HepG2 (cell line): ENCODE data around the gene OR6X1. TPM values are rescaled to one million over a fixed set of nuclear protein-coding genes. Genes with fewer than 3 reads are reported as not detected.

Experiments used
- ATAC-seq: fragments of 200-7000 bp; cut with Tn5 transposase; 3 replicates; pipeline ENCODE4 v1.9.1; 2020; ENCODE audit warnings: mild to moderate bottlenecking, moderate library complexity
- BruUV-seq: library from RNA; stranded (reverse); fragments of 400-500 nt; replicated peaks from 2 replicates; lab custom pipeline; 2021; lab: Mats Ljungman, UMichigan
- CTCF ChIA-PET: fragments of 300-600 bp; formaldehyde crosslinking; extraction: SDS; loops from one replicate; lab custom pipeline; 2021; ENCODE audit warnings: low total read pairs, inconsistent platforms, low intra/inter-chr PET ratio; lab: Yijun Ruan, JAX
- POLR2A ChIA-PET: fragments of 350-600 bp; sonication (Branson Sonifier 250); formaldehyde crosslinking; loops from one replicate; lab custom pipeline; 2020; ENCODE audit warnings: antibody characterized with exemption, inconsistent platforms; lab: Yijun Ruan, JAX
- DNase-seq: peaks from one replicate; pipeline ENCODE4 v3.0.0-alpha.2; 2015; ENCODE audit warnings: low spot score
- FAIRE-seq: peaks from 3 replicates; lab custom pipeline; 2011; peaks lifted over from hg19 to GRCh38; lab: Jason Lieb, UNC
- H2AFZ ChIP-seq: one replicate; pipeline ENCODE4 v1.6.1; 2011; ENCODE audit warnings: low read length, inconsistent platforms
- H3K27ac ChIP-seq: fragments of 300-600 bp; 3 replicates; pipeline ENCODE4 v1.8.0; 2011; ENCODE audit warnings: mixed run types, mild to moderate bottlenecking, mixed read lengths, low read length, inconsistent platforms; ENCODE audit not compliant: insufficient read depth; ENCODE audit errors: extremely low read length
- H3K27me3 ChIP-seq, 2 experiments: fragments of 200-600 bp in 1 of 2; 2 replicates in 1 of 2; 3 replicates in 1 of 2; pipeline versions ENCODE4 v1.6.0 to v1.8.0; 2011; ENCODE audit warnings: low read length in 2 of 2, mild to moderate bottlenecking in 2 of 2, moderate library complexity in 2 of 2, inconsistent platforms in 1 of 2; ENCODE audit not compliant: insufficient read depth in 2 of 2, control insufficient read depth in 1 of 2
- H3K36me3 ChIP-seq, 2 experiments: fragments of 200-600 bp in 1 of 2; replicated peaks in 1 of 2; 2 replicates in 1 of 2; 3 replicates in 1 of 2; pipeline versions ENCODE4 v1.5.1 to v1.8.0; 2011; ENCODE audit warnings: low read length in 2 of 2, inconsistent platforms in 1 of 2; ENCODE audit not compliant: insufficient read depth in 2 of 2, control insufficient read depth in 1 of 2
- H3K4me1 ChIP-seq: 2 replicates; pipeline ENCODE4 v1.5.1; 2012; ENCODE audit warnings: low read length, inconsistent platforms; ENCODE audit not compliant: insufficient read depth
- H3K4me2 ChIP-seq: 2 replicates; pipeline ENCODE4 v1.6.0; 2011; ENCODE audit warnings: low read depth, low read length, inconsistent platforms
- H3K4me3 ChIP-seq, 3 experiments: fragments of 200-600 bp in 1 of 3; sonication (generic), shearing (Covaris generic) in 1 of 3; replicated peaks in 1 of 3; 2 replicates each; pipeline ENCODE4 v1.5.1; 2011 to 2016; ENCODE audit warnings: low read length in 3 of 3, inconsistent platforms in 2 of 3, low read depth in 2 of 3, mild to moderate bottlenecking in 2 of 3, control low read depth in 1 of 3, mixed read lengths in 1 of 3; ENCODE audit not compliant: insufficient read depth in 1 of 3
- H3K79me2 ChIP-seq: one replicate; pipeline ENCODE4 v1.6.1; 2011; ENCODE audit warnings: low read length, inconsistent platforms; ENCODE audit not compliant: insufficient read depth
- H3K9ac ChIP-seq: 2 replicates; pipeline ENCODE4 v1.6.0; 2011; ENCODE audit warnings: mild to moderate bottlenecking, low read depth, low read length, inconsistent platforms; ENCODE audit not compliant: insufficient read depth
- H3K9me3 ChIP-seq: 2 replicates; pipeline ENCODE4 v1.5.1; 2012; ENCODE audit warnings: mild to moderate bottlenecking, low read length
- H4K20me1 ChIP-seq: 2 replicates; pipeline ENCODE4 v1.6.0; 2011; ENCODE audit warnings: inconsistent platforms, mild to moderate bottlenecking, low read length, moderate library complexity; ENCODE audit not compliant: insufficient read depth
- KDM2A ChIP-seq: sonication (generic); formaldehyde crosslinking; IDR thresholded peaks from 2 replicates; pipeline ENCODE4 v1.4.0; 2020; ENCODE audit warnings: low read depth, missing genetic modification reagents, borderline replicate concordance
- PTBP1 ChIP-seq: fragments of 200-400 bp; formaldehyde crosslinking; IDR thresholded peaks from 2 replicates; pipeline ENCODE4 v1.6.1; 2018; ENCODE audit warnings: low read length, low read depth; ENCODE audit not compliant: poor library complexity, severe bottlenecking
- RAD21 ChIP-seq: fragments of 450-650 bp; formaldehyde crosslinking; IDR thresholded peaks from 2 replicates; pipeline ENCODE4 v1.5.0; 2020; ENCODE audit warnings: mild to moderate bottlenecking
- SMC3 ChIP-seq: IDR thresholded peaks from 2 replicates; pipeline ENCODE4 v1.6.1; 2011; ENCODE audit warnings: low read length, improper control_type of control experiment
- STAG1 ChIP-seq: sonication (generic); formaldehyde crosslinking; IDR thresholded peaks from 2 replicates; pipeline ENCODE4 v1.4.0; 2020; ENCODE audit warnings: missing genetic modification reagents
- TBX2 ChIP-seq: sonication (generic); formaldehyde crosslinking; IDR thresholded peaks from 2 replicates; pipeline ENCODE4 v1.5.0; 2020; ENCODE audit warnings: missing genetic modification reagents, mild to moderate bottlenecking, borderline replicate concordance
- TCF7L2 ChIP-seq: IDR thresholded peaks from 2 replicates; pipeline ENCODE4 v1.6.1; 2011; ENCODE audit warnings: mild to moderate bottlenecking, low read depth, low read length, moderate library complexity
- ZNF883 ChIP-seq: sonication (generic); formaldehyde crosslinking; IDR thresholded peaks from 2 replicates; pipeline ENCODE4 v1.5.1; 2020; ENCODE audit warnings: mild to moderate bottlenecking, missing genetic modification reagents; ENCODE audit errors: not compliant biosample characterization
- WGBS: methylation state at CpG from one replicate; pipeline ENCODE4 v1.1.6; 2017; ENCODE audit warnings: low lambda C conversion rate; 5-methylcytosine and 5-hydroxymethylcytosine counted together
- in situ Hi-C: cut with HindIII; loops from 2 replicates; pipeline ENCODE4 v1.10.0; 2017; ENCODE audit warnings: low pct_unique_long_range_greater_than_20kb; ENCODE audit not compliant: extremely low pct_ligation_motif_present
- intact Hi-C: fragments of 100-400 bp; cut with micrococcal nuclease; formaldehyde crosslinking; loops from one replicate; pipeline ENCODE4 v1.10.0; 2022; ENCODE audit not compliant: unreplicated experiment
- polyA plus RNA-seq, 8 experiments: library from polyadenylated mRNA; depleted of rRNA in 3 of 8; stranded (reverse) in 7 of 8; unstranded in 1 of 8; fragments of >200 nt; fragmentation: Illumina TruSeq in 4 of 8; extraction: Trizol in 4 of 8; gene quantifications; 2 replicates each; pipeline versions ENCODE4 v1.2.1 to v1.2.3, GENCODE V29; 2011 to 2016; ENCODE audit warnings: low read depth in 4 of 8, missing spikeins in 1 of 8, mixed read lengths in 1 of 8; ENCODE audit not compliant: insufficient read depth in 1 of 8
- total RNA-seq, 5 experiments: library from RNA; depleted of rRNA; stranded (reverse); fragments of >200 nt; fragmentation: Illumina TruSeq; extraction: Trizol; gene quantifications; 2 replicates each; pipeline ENCODE4 v1.2.3, GENCODE V29; 2016; ENCODE audit warnings: low read depth in 1 of 5
- TF ChIP-seq, protein P1 (sequence below): sonication (generic); formaldehyde crosslinking; IDR thresholded peaks from 2 replicates; pipeline ENCODE4 v1.4.0; 2020; ENCODE audit warnings: mild to moderate bottlenecking, missing genetic modification reagents
- TF ChIP-seq, protein P2 (sequence below): sonication (generic); formaldehyde crosslinking; IDR thresholded peaks from 2 replicates; pipeline ENCODE4 v1.5.0; 2020; ENCODE audit warnings: mild to moderate bottlenecking, missing genetic modification reagents, moderate library complexity

The OR6X1 gene
- total and polyA plus RNA-seq, 2 of the 13 experiments (the other 11 are each of a cell fraction or from before 2014, with no cell fraction given) = not detected

DNA sequence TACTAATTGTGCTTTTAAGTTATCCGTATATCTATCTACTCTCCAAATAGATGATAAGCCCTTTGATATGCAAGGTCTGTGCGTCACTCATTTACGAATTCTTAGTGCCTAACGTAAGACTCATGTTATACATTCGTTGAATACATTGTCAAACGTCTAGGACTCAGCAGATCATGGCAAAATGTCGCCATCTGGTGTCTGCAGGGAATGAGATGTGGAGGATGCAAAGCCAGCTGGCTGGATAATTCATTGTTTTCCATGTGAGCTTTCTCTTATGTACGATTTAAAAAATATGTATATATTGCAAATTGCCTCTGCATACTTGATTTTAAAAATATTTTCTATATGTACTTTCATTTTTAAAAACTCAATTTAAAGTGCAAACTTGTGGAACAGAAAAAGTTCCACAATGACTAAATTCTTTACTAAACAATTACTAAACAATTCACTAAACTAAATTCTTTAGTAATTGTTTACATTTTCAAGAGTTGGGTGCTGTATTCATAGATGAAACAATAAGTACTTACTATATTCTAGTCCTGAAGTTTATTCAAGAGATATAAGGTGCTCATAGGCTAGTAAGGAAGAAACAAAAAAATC lies 46.6 kb downstream of the OR6X1 start:
- Histone ChIP-seq H3K27ac (no peak overlapping the region), H2AFZ (no peak overlapping the region), H3K4me1 (no peaks in the 10 kb centered on the region), H4K20me1 (no peaks in the 10 kb centered on the region), H3K9me3 (no peaks in the 10 kb centered on the region), H3K4me3 (no peak overlapping the region), H3K79me2 (no peaks in the 10 kb centered on the region), H3K36me3 (no peaks in the 10 kb centered on the region), H3K27me3 (no peaks in the 10 kb centered on the region; a peak in 1 of 5 replicates), H3K4me2 (no peak overlapping the region), H3K9ac (no peak overlapping the region)
- intact Hi-C loops (loop anchor here (1.0 kb wide), 2 partner anchors 66 to 127 kb away; no protein-coding TSS in a partner anchor), in situ Hi-C loops (loop anchor here (5.0 kb wide), 2 partner anchors 65 to 120 kb away; no protein-coding TSS in a partner anchor)
- POLR2A ChIA-PET = no interaction called here
- CTCF ChIA-PET = interaction anchor here (0.8 to 1.8 kb wide), 2 partner anchors 67 to 127 kb away, joined by 9 to 35 read pairs; no protein-coding TSS in a partner anchor
- peak; percentile 42 for DNase-seq
- peak; percentile 81 for ATAC-seq
- 1% methylated on average over 8 of the region's 8 CpGs for WGBS
- no TSS peak for BruUV-seq
- peak; percentile 74 for FAIRE-seq
- TF ChIP-seq SMC3 (peak; percentile 80), ZNF883 (no peak), TBX2 (CRISPR knock-in tag) (no peak), RAD21 (CRISPR knock-in tag) (0 out of 2 replicates have a peak, but pooled peaks have one; percentile 45), STAG1 (CRISPR knock-in tag) (peak; percentile 78), TCF7L2 (no peak), KDM2A (CRISPR knock-in tag) (no peak), PTBP1 (no peak)
- TF ChIP-seq, protein P1, sequence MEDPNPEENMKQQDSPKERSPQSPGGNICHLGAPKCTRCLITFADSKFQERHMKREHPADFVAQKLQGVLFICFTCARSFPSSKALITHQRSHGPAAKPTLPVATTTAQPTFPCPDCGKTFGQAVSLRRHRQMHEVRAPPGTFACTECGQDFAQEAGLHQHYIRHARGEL = peak; percentile 100
- TF ChIP-seq, protein P2, sequence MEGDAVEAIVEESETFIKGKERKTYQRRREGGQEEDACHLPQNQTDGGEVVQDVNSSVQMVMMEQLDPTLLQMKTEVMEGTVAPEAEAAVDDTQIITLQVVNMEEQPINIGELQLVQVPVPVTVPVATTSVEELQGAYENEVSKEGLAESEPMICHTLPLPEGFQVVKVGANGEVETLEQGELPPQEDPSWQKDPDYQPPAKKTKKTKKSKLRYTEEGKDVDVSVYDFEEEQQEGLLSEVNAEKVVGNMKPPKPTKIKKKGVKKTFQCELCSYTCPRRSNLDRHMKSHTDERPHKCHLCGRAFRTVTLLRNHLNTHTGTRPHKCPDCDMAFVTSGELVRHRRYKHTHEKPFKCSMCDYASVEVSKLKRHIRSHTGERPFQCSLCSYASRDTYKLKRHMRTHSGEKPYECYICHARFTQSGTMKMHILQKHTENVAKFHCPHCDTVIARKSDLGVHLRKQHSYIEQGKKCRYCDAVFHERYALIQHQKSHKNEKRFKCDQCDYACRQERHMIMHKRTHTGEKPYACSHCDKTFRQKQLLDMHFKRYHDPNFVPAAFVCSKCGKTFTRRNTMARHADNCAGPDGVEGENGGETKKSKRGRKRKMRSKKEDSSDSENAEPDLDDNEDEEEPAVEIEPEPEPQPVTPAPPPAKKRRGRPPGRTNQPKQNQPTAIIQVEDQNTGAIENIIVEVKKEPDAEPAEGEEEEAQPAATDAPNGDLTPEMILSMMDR (CRISPR knock-in tag) = peak; percentile 80
